Heart right ventricle (tissue), 16 donors: ENCODE data around the gene SERINC2. TPM values are rescaled to one million over a fixed set of nuclear protein-coding genes. Genes with fewer than 3 reads are reported as not detected.
"Not testable (repeated sequence)": the region's sequence is repeated elsewhere in the genome, so short reads cannot be mapped to it uniquely, and the experiment has no call there.

Experiments used
- ATAC-seq, 8 donors: fragments of 200-7000 bp; cut with Tn5 transposase; one replicate each; pipeline ENCODE4 v1.9.1; 2020; ENCODE audit warnings: mild to moderate bottlenecking in 8 of 8, moderate library complexity in 8 of 8, moderate number of reproducible peaks in 1 of 8
- DNase-seq, 2 donors: peaks; one replicate each; pipeline ENCODE4 v3.0.0-alpha.2; 2020
- H3K27ac ChIP-seq, 10 donors: fragments of 200-600 bp; sonication (generic) in 2 of 10; one replicate each; pipeline versions ENCODE4 v1.5.0 to v1.8.0; 2020 to 2022; ENCODE audit warnings: mild to moderate bottlenecking in 3 of 10
- H3K27me3 ChIP-seq, 7 donors: fragments of 200-600 bp; one replicate each; pipeline ENCODE4 v1.8.0; 2021 to 2022; ENCODE audit warnings: mild to moderate bottlenecking in 2 of 7
- H3K36me3 ChIP-seq, 9 donors: fragments of 200-600 bp; sonication (generic) in 1 of 9; one replicate each; pipeline versions ENCODE4 v1.5.0 to v1.8.0; 2020 to 2022; ENCODE audit warnings: mild to moderate bottlenecking in 2 of 9
- H3K4me1 ChIP-seq, 9 donors: fragments of 200-600 bp; sonication (generic) in 1 of 9; one replicate each; pipeline versions ENCODE4 v1.5.0 to v1.8.0; 2020 to 2022; ENCODE audit warnings: mild to moderate bottlenecking in 4 of 9
- H3K4me3 ChIP-seq, 10 donors: fragments of 200-600 bp; sonication (generic) in 2 of 10; one replicate each; pipeline versions ENCODE4 v1.5.0 to v1.8.0; 2020 to 2022; ENCODE audit warnings: mild to moderate bottlenecking in 7 of 10, moderate library complexity in 2 of 10
- H3K9me3 ChIP-seq, 11 donors: fragments of 200-600 bp in 10 of 11; sonication (generic) in 2 of 11; one replicate each; pipeline versions ENCODE4 v1.5.0 to v1.8.0; 2013 to 2022; ENCODE audit warnings: mild to moderate bottlenecking in 2 of 11, control low read depth in 1 of 11, moderate library complexity in 1 of 11
- WGBS, 2 donors: extraction: QIAGEN DNeasy Blood & Tissue Kit; methylation state at CpG; one replicate each; pipeline ENCODE4 v1.1.7; 2013; ENCODE audit warnings: inconsistent platforms in 1 of 2; 5-methylcytosine and 5-hydroxymethylcytosine counted together
- intact Hi-C, 10 donors: fragments of 100-400 bp; cut with DNase I; formaldehyde crosslinking; loops; one replicate each; pipeline versions ENCODE4 v1.11.1 to v1.14.2; 2022
- polyA plus RNA-seq, 2 donors: library from polyadenylated mRNA; stranded (reverse); fragments of 200-250 nt; gene quantifications; one replicate each; pipeline ENCODE4 v1.2.3, GENCODE V29; 2013
- total RNA-seq, 10 donors: library from RNA; stranded (reverse); fragmentation: NEBNext Ultra II Directional in 3 of 10; extraction: Animal tissue kit (Norgen Biotek cat#: 25700) in 3 of 10; gene quantifications; one replicate each; pipeline versions ENCODE4 v1.2.1 to v1.2.4, GENCODE V29; 2021 to 2023
- TF ChIP-seq, protein P1 (sequence below), 9 donors: fragments of 200-600 bp; sonication (generic) in 2 of 9; IDR thresholded peaks; one replicate each; pipeline versions ENCODE4 v1.5.0 to v1.8.0; 2021 to 2022; ENCODE audit warnings: antibody characterized with exemption in 9 of 9, mild to moderate bottlenecking in 5 of 9, moderate library complexity in 1 of 9
- donor health status: Arrhythmogenic right ventricular cardiomyopathy.
- donor health status: ischemic (EF 13 %, LVEDD 7.1; RV severe dilation, severe dysfunction).
- donor health status: healthy with polysubstance abuse.
- donor health status: DM: no; HTN: yes; CAD: no.
- donor health status: DM: no; HTN: no; CAD: no.
- donor health status: ischemic (EF 25% LVEDD 6.9; RV normal size, moderate dysfunction).
- donor health status: ischemic (EF 25% LVEDD 5.7; RV mildly dilated, moderate dysfunction).
- donor health status: healthy.
- donor health status: DM: yes; HTN: yes; CAD: no.
- donor health status: Ischemic cardiomyopathy.
- donor health status: ischemic (EF 35%, LVEDD 5.7; RV mildly dilated, moderate dysfunction).
- donor health status: nonischemic (EF 11% LVEDD 7.7; RV severe dilation, severe dysfunction).
- donor health status: DM: yes; HTN: yes; CAD: no.
- donor health status: PGD.
- donor health status: ischemic (EF 29% LVEDD 5.4; RV normal size, mild dysfunction).
- donor health status: nonischemic (EF 23%, LVEDD 6.1; RV moderate dilation, normal function).

SERINC2 gene
- total and polyA plus RNA-seq, 12 donors: 0.71 to 7.6 (median 1.9) TPM

DNA sequence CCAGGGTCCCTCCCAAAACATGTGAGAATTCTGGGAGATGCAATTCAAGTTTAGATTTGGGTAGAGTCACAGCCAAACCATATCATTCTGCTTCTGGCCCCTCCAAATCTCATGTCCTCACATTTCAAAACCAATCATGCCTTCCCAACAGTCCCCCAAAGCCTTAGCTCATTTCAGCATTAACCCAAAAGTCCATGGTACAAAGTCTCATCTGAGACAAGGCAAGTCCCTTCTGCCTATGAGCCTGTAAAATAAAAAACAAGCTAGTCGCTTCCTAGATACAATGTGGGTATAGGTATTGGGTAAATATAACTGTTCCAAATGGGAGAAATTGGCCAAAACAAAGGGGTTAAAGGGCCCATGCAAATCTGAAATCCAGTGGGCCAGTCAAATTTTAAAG is 59.7 kb downstream of the SERINC2 start:
- H3K27ac ChIP-seq, H3K4me3 ChIP-seq, ATAC-seq, intact Hi-C loops, DNase-seq, H3K36me3 ChIP-seq, H3K9me3 ChIP-seq, H3K4me1 ChIP-seq: not testable (repeated sequence)
- peaks cover 0 to 19% (median 7%) of the 10 kb centered on the region in 7 donors for H3K27me3 ChIP-seq
- 94% methylated on average over 1 of the region's 1 CpG for WGBS, 2 donors

DNA sequence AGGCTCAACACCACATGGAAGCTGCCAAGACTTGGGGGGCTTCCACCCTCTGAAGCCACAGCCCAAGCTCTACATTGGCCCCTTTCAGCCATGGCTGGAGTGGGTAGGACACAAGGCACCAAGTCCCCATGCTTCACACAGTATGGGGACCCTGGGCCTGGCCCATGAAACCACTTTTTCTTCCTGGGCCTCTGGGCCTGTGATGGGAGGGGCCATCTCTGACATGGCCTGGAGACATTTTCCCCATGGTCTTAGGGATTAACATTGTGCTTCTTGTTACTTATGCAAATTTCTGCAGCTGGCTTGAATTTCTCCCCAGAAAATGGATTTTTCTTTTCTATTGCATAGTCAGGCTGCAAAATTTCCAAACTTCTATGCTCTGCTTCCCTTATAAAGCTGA is 60.5 kb downstream of the SERINC2 start:
- H3K36me3 ChIP-seq, H3K4me1 ChIP-seq, H3K9me3 ChIP-seq, H3K4me3 ChIP-seq, H3K27ac ChIP-seq, DNase-seq, ATAC-seq, intact Hi-C loops: not testable (repeated sequence)
- H3K27me3 ChIP-seq: peaks cover 0 to 19% (median 7%) of the 10 kb centered on the region in 7 donors

DNA sequence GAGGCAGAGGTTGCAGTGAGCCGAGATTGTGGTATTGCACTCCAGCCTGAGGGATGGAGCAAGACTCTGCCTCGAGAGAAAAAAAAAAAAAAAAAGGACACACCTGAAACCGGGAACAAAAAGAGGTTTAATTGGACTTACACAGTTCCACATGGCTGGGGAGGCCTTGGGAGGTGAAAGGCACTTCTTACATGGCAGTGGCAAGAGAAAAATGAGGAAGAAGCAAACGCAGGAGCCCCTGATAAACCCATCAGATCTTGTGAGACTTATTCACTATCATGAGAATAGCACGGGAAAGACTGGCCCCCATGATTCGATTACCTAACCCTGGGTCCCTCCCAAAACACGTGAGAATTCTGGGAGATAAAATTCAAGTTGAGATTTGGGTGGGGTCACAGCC is 61.6 kb downstream of the SERINC2 start:
- H3K9me3 ChIP-seq, H3K4me1 ChIP-seq, ATAC-seq, H3K4me3 ChIP-seq, H3K27ac ChIP-seq, intact Hi-C loops, DNase-seq, H3K36me3 ChIP-seq: not testable (repeated sequence)
- WGBS, 2 donors: 75 to 82% methylated on average over 7 of the region's 7 CpGs
- H3K27me3 ChIP-seq: peaks cover 0 to 15% (median 7%) of the 10 kb centered on the region in 7 donors

DNA sequence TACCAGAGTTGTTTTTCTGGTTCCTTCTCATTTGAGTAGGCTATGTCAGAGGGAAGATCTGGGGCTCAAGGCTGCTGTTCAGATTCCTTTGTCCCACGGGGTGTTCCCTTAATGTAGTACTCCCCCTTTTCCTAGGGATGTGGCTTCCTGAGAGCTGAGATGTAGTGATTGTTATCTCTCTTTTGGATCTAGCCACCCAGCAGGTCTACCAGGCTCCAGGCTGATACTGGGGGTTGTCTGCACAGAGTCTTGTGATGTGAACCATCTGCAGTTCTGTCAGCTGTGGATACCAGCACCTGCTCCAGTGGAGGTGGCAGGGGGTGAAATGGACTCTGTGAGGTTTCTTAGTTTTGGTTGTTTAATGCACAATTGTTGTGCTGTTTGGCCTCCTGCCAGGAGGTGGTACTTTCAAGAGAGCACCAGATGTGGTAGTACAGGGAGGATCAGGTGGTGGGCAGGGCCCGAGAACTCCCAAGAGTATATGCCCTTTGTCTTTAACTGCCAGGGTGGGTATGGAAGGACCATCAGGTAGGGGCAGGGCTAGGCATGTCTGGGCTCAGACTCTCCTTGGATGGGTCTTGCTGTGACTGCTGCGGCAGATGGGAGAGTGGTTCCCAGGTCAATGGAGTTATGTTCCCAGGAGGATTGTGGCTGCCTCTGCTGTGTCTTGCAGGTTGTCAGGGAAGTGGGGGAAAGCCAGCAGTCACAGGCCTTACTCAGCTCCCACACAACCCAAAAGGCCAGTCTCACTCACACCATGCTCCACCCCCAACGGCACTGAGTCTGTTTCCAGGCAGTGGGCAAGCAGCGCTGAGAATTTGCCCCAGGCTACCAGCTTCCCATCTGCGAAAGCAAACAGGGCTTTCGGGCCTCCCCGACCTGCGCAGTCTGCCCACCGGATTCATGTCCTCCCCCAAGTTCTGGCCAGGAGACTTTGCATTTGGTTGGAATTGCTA is 64.2 kb downstream of the SERINC2 start:
- Histone ChIP-seq H3K27me3 (peaks cover 0 to 7% (median 0%) of the 10 kb centered on the region in 7 donors), H3K4me3 (no peak overlapping the region), H3K36me3 (no peaks in the 10 kb centered on the region), H3K9me3 (peaks cover 0 to 10% (median 0%) of the 10 kb centered on the region in 11 donors), H3K27ac (no peak overlapping the region), H3K4me1 (peaks cover 0 to 10% (median 0%) of the 10 kb centered on the region in 9 donors)
- ATAC-seq (no peak), DNase-seq (no peak)
- TF ChIP-seq, protein P1, sequence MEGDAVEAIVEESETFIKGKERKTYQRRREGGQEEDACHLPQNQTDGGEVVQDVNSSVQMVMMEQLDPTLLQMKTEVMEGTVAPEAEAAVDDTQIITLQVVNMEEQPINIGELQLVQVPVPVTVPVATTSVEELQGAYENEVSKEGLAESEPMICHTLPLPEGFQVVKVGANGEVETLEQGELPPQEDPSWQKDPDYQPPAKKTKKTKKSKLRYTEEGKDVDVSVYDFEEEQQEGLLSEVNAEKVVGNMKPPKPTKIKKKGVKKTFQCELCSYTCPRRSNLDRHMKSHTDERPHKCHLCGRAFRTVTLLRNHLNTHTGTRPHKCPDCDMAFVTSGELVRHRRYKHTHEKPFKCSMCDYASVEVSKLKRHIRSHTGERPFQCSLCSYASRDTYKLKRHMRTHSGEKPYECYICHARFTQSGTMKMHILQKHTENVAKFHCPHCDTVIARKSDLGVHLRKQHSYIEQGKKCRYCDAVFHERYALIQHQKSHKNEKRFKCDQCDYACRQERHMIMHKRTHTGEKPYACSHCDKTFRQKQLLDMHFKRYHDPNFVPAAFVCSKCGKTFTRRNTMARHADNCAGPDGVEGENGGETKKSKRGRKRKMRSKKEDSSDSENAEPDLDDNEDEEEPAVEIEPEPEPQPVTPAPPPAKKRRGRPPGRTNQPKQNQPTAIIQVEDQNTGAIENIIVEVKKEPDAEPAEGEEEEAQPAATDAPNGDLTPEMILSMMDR (IDR thresholded peaks at IDR 0.05): no peak
- 69 to 78% methylated on average over 10 of the region's 10 CpGs for WGBS, 2 donors
- intact Hi-C loops: no loop called here

DNA sequence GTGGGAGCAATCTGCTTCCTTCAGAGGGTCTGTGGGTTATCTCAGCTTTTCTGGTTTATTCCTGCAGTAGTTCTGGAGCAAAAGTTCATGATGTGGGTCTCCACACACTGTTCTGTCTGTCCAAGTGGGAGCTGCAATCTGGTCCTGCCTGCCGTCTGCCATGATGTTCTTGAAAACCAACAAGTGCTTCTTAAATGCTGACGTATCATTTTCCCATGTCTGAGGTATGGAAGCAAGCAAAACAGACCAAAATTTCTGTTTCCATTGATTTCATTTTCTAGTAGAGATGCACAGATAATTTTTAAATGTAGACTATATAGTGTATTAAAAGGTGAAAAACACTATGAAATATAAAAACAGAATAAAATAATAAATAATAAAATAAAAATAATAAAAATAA is 65.2 kb downstream of the SERINC2 start:
- Histone ChIP-seq H3K27ac (no peak overlapping the region), H3K4me3 (no peak overlapping the region), H3K36me3 (no peaks in the 10 kb centered on the region), H3K4me1 (peaks cover 0 to 20% (median 0%) of the 10 kb centered on the region in 9 donors), H3K27me3 (peaks cover 0 to under 1% (median 0%) of the 10 kb centered on the region in 7 donors), H3K9me3 (peaks cover 0 to 10% (median 0%) of the 10 kb centered on the region in 11 donors)
- TF ChIP-seq, protein P1 (IDR thresholded peaks at IDR 0.05): no peak
- intact Hi-C loops: no loop called here
- WGBS, 2 donors: 85 to 90% methylated on average over 2 of the region's 2 CpGs
- no peak for DNase-seq
- ATAC-seq: no peak

DNA sequence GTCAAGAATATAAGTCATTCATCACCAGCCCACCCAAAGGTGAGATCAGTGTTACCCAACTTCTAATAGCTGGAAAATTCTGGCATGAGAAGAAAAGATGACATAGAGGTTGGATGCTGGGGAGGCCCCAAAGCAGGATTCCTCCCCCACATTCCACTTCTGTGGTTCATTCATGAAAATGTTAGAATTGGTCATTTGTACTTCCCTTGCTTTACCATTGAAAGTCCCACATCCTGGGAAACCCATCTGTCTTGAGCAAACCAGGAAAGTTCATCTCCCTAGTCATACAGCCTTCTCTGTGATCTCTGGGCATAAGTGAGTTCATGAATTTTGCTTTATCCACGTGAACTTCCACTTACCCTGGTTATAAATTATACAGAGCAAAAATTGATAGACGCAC is 66.8 kb downstream of the SERINC2 start:
- peaks cover 0 to 27% (median 0%) of the 10 kb centered on the region in 9 donors for H3K4me1 ChIP-seq
- H3K4me3 ChIP-seq: no peak overlapping the region
- H3K9me3 ChIP-seq: peaks cover 0 to 10% (median 0%) of the 10 kb centered on the region in 11 donors
- ATAC-seq (no peak), DNase-seq (no peak)
- TF ChIP-seq, protein P1 (IDR thresholded peaks at IDR 0.05): no peak
- H3K27ac ChIP-seq: no peak overlapping the region
- no peaks in the 10 kb centered on the region for H3K27me3 ChIP-seq
- intact Hi-C loops: no loop called here
- no peaks in the 10 kb centered on the region for H3K36me3 ChIP-seq
- 70 to 73% methylated on average over 2 of the region's 2 CpGs for WGBS, 2 donors

DNA sequence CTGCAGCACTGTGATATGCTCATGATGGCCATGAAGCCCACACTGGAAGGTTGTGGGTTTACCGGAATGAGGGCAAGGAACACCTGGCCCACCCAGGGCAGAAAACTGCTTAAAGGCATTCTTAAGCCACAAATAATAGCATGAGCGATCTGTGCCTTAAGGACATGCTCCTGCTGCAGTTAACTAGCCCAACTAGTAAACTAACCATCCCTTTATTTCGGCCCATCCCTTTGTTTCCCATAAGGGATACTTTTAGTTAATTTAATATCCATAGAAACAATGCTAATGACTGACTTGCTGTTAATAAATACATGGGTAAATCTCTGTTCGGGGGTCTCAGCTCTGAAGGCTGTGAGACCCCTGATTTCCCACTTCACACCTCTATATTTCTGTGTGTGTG is 67.4 kb downstream of the SERINC2 start:
- ATAC-seq, H3K27ac ChIP-seq, H3K4me3 ChIP-seq, H3K27me3 ChIP-seq, H3K36me3 ChIP-seq, DNase-seq, intact Hi-C loops: not testable (repeated sequence)
- H3K4me1 ChIP-seq: peaks cover 0 to 27% (median 0%) of the 10 kb centered on the region in 9 donors
- peaks cover 0 to 10% (median 0%) of the 10 kb centered on the region in 11 donors for H3K9me3 ChIP-seq
- WGBS, 2 donors: 71 to 80% methylated on average over 4 of the region's 4 CpGs
